ENCODE data around the gene ARPC1A.
"Not testable (repeated sequence)": the region's sequence is repeated elsewhere in the genome, so short reads cannot be mapped to it uniquely, and the experiment has no call there.

The ARPC1A gene

DNA sequence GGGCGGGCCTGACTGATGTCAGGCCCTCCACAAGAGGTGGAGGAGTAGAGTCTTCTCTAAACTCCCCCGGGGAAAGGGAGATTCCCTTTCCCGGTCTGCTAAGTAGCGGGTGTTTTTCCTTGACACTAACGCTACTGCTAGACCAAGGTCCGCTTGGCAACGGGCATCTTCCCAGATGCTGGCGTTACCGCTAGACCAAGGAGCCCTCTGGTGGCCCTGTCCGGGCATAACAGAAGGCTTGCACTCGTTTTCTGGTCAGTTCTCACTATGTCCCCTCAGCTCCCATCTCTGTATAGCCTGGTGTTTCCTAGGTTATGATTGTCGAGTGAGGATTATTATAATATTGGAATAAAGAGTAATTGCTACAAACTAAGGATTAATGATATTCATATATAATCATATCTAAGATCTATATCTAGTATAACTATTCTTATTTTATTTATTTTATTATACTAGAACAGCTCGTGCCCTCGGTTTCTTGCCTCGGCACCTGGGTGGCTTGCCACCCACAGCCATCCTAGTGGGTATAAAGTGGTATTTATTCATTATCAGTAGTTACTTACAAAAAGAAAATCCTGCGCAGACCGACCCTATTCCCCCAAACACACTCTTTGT is 89.9 kb downstream of the ARPC1A start:
- not testable (repeated sequence) for DNase-seq

All from GDM1 (cell line).